Activated naive CD4-positive, alpha-beta T cell treated with anti-CD3 and anti-CD28 coated beads, Interleukin-2, amount 50 U/mL, for 24 hours (primary cell): ENCODE data around the gene TECTB.

ENCODE experiments used
- H3K27ac Mint-ChIP-seq: one replicate; pipeline ENCODE4 v1.8.0; 2021; ENCODE audit warnings: mild to moderate bottlenecking, mixed read lengths
- H3K27me3 Mint-ChIP-seq: one replicate; pipeline ENCODE4 v1.8.0; 2021; ENCODE audit warnings: mixed read lengths
- H3K36me3 Mint-ChIP-seq: one replicate; pipeline ENCODE4 v1.8.0; 2021; ENCODE audit warnings: mixed read lengths
- H3K4me1 Mint-ChIP-seq: one replicate; pipeline ENCODE4 v1.8.0; 2021; ENCODE audit warnings: mixed read lengths
- H3K4me3 Mint-ChIP-seq: one replicate; pipeline ENCODE4 v1.8.0; 2021; ENCODE audit warnings: mild to moderate bottlenecking, mixed read lengths
- H3K9me3 Mint-ChIP-seq: one replicate; pipeline ENCODE4 v1.8.0; 2021; ENCODE audit warnings: mixed read lengths

TECTB gene

DNA sequence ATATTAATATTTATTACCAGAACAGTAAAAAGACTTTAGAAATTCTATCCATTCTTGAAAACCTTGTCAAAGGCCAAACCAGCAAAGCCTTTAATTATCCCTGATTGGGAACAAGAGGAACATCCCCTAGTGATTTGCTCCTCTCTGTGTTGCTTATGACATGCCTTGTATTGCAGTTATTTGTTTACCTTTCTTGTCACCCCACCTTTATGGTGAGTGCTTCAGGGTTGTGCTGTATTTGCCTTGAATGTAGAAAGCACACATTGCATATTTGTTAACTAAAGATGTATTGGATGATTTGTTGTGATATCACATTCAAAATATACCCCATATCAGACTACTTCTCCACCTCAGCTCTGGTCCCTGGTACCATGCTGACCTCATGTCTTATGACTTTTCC is 23.5 kb upstream of the TECTB start:
- no peak overlapping the region for H3K4me3 Mint-ChIP-seq
- H3K36me3 Mint-ChIP-seq: no peaks in the 10 kb centered on the region
- H3K27me3 Mint-ChIP-seq: peaks cover 6% of the 10 kb centered on the region
- no peaks in the 10 kb centered on the region for H3K4me1 Mint-ChIP-seq
- H3K27ac Mint-ChIP-seq: no peak overlapping the region
- no peaks in the 10 kb centered on the region for H3K9me3 Mint-ChIP-seq

DNA sequence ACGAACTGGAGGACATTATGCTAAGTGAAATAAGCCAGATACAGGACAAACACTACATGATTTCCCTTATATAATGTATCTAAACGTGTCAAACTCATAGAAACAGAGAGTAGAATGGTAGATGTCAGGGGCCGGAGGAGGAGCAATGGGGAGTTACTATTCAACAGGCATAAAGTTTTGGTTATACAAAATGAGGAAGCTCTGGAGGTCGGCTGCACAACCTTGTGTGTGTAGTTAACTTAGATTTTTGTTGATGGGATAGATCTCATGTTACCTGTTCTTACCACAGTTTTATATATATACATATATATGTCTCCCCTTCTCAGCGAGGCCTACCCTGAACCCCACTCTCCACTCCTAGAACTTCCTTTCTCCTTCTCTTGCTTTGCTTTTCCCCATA is 22.4 kb upstream of the TECTB start:
- H3K9me3 Mint-ChIP-seq: no peaks in the 10 kb centered on the region
- no peaks in the 10 kb centered on the region for H3K36me3 Mint-ChIP-seq
- H3K27ac Mint-ChIP-seq: no peak overlapping the region
- H3K27me3 Mint-ChIP-seq: peaks cover 6% of the 10 kb centered on the region
- H3K4me3 Mint-ChIP-seq: no peak overlapping the region
- H3K4me1 Mint-ChIP-seq: no peaks in the 10 kb centered on the region

DNA sequence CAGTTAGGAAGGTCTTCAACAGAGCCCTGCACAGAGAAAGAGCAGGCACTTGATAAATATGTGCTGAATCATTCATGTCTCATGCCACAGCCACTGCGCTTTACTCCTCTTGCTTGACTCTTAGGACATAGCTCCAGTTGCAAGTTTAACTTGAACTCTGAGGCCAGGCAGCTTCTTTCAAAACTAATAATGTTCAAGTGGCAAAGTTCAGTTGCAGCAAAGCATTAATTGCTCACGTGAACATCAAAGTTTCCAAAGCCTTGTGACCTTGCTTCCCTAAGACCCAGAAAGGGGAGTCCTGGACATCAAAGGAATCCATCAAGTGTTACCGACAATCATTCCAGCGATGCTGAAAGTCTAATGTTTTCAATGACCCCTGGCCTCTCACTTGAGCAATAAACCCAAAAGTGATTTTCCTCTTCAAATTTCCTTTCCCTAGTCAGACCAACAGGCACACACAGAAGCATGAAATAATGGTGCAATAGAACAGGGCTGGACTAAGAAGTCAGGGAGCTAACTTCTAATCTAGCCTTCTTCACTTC is 21.8 kb upstream of the TECTB start:
- Mint-ChIP-seq H3K27ac (no peak overlapping the region), H3K9me3 (no peaks in the 10 kb centered on the region), H3K4me1 (no peaks in the 10 kb centered on the region), H3K36me3 (no peaks in the 10 kb centered on the region), H3K27me3 (peaks cover 6% of the 10 kb centered on the region), H3K4me3 (no peak overlapping the region)

DNA sequence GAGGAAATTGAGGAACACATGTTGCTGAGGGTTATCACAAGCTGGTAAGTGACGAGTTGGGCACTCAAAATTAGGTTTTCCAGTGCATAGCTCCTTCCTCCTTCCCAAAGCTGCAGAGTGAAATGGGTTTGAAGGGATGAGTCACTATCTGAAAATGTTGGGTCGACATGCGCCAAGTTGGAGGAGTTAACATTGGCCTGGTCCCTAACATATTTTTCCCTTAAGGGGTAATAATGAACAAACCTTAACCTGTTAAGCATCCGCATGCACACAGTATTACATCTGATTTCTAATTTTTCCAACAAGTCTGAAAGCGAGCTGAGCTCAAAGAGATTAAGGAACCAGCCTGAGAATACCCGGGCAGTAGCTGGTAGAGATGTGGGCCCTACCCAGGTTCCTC is 20.7 kb upstream of the TECTB start:
- H3K4me1 Mint-ChIP-seq: no peaks in the 10 kb centered on the region
- peaks cover 3% of the 10 kb centered on the region for H3K27me3 Mint-ChIP-seq
- H3K36me3 Mint-ChIP-seq: no peaks in the 10 kb centered on the region
- H3K4me3 Mint-ChIP-seq: no peak overlapping the region
- H3K9me3 Mint-ChIP-seq: no peaks in the 10 kb centered on the region
- no peak overlapping the region for H3K27ac Mint-ChIP-seq

DNA sequence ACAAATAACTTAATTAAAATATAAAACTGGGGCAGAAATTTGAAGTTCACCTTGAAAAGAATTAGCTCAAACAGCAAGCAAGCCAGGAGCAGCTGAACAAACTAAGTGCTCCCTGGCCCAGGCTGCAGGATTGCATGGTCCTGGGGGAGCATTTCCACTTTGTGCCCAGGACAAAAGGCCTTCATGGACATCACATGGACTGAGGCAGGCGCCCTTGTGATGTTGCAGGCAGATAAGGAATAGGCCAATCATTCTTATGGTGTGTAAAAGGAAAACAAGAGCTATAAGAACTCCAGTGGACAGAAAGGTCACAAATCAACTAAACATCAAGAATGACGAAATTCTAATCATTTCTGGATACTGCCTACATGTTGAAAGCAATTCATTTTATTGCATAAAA is 17.5 kb upstream of the TECTB start:
- Mint-ChIP-seq H3K9me3 (no peaks in the 10 kb centered on the region), H3K4me1 (no peaks in the 10 kb centered on the region), H3K27me3 (peaks cover 5% of the 10 kb centered on the region)

DNA sequence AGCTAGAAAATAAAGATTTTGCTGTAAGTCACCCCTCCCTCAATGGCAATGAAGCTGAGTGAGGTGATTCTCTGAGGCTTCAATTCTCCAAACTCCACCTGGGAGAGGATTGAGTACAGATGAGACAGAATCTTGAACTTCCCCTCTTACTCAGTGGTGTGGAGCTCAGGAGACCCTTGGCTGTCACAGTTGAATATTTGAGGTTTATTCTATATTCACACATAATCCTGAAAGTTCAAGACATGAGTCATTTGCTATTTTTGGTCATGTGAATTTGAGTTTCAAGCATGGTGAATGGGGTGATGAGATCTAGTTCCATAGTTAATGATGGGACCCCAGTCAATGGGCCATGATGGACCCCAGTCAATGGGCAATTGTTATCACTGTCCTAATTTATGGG is 13.9 kb upstream of the TECTB start:
- H3K4me1 Mint-ChIP-seq: no peaks in the 10 kb centered on the region
- no peaks in the 10 kb centered on the region for H3K9me3 Mint-ChIP-seq
- no peak overlapping the region for H3K4me3 Mint-ChIP-seq
- peaks cover 5% of the 10 kb centered on the region for H3K27me3 Mint-ChIP-seq
- H3K27ac Mint-ChIP-seq: no peak overlapping the region
- no peaks in the 10 kb centered on the region for H3K36me3 Mint-ChIP-seq

More for the DNA sequence above, 17.5 kb upstream of the TECTB start:
- no peak overlapping the region for H3K27ac Mint-ChIP-seq
- no peak overlapping the region for H3K4me3 Mint-ChIP-seq
- no peaks in the 10 kb centered on the region for H3K36me3 Mint-ChIP-seq

DNA sequence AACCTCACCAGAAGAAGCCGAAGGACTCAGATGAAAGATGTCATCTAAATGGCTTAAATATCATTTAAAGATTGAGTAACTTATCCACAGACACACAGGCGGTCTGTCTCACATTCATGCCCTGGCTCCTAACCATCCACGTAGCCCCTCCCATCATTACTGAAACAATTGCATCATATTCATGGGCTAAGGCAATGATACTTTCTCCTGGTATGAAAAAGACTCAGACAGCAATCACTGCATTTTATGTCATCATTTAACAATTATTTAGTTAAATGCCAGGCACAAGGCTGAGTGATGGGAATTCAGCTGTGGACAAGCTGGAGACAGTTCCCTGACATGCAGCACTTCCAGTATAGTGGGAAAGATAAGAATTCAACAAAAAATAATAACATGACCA is 11.2 kb upstream of the TECTB start:
- Mint-ChIP-seq H3K36me3 (no peaks in the 10 kb centered on the region), H3K27ac (no peak overlapping the region), H3K27me3 (peaks cover 5% of the 10 kb centered on the region), H3K4me3 (no peak overlapping the region), H3K4me1 (no peaks in the 10 kb centered on the region), H3K9me3 (no peaks in the 10 kb centered on the region)

DNA sequence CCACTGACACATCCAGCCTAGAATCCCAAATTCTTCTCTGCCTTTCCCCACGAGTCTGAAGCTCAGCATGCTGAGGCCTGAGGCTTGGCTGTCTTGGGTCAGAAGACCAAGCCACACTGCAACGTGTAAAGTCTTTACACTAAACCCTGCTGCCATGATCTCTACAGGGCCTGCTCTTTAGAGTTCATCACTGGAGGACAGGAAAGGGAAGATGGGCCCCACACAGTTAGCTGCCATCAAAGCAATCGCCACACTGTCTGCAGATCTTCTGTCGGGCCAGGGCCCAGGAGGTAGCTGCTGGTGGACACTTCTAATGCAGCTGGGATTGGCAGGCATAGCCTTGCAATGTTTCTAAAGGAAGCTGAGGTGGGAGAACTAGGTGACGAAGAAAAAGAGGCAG is 8.4 kb upstream of the TECTB start:
- H3K9me3 Mint-ChIP-seq: no peaks in the 10 kb centered on the region
- no peaks in the 10 kb centered on the region for H3K4me1 Mint-ChIP-seq
- no peaks in the 10 kb centered on the region for H3K27me3 Mint-ChIP-seq
- H3K36me3 Mint-ChIP-seq: no peaks in the 10 kb centered on the region
- H3K27ac Mint-ChIP-seq: no peak overlapping the region
- no peak overlapping the region for H3K4me3 Mint-ChIP-seq

DNA sequence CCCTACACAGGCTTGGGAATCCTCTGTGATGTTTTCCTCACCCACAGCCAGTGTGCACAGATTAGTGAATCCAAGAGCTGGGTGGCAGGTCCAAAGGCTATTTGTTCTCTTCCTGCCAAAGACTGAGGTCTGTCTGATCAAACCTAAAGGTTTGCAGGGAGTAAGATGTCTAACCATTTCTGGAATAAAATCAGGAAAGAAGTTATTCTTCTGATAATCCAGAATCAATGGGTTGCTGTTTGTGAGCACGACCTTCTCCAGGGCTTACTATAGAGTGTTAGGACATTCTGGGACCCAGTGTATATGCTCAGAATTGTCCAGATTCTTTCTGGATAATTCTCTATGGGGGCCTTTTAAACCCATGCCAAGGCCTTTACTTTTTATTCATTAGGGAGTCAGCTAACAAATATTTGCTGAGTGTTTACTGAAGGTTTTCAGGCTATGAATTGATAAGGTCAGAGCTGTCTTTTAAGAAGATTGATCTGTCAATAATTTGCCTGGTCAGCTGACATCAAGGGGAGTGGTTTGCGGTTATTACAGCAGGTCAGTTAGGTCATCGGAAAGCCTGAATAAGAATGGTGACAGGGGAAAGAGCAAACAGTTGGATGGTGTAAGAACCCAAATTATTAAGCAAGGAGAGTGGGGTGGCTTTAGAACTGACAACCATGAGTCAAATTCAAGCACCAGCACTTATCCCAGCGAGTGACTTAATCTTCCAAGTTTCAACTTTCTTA is 7.5 kb upstream of the TECTB start:
- Mint-ChIP-seq H3K36me3 (no peaks in the 10 kb centered on the region), H3K4me3 (no peak overlapping the region)

DNA sequence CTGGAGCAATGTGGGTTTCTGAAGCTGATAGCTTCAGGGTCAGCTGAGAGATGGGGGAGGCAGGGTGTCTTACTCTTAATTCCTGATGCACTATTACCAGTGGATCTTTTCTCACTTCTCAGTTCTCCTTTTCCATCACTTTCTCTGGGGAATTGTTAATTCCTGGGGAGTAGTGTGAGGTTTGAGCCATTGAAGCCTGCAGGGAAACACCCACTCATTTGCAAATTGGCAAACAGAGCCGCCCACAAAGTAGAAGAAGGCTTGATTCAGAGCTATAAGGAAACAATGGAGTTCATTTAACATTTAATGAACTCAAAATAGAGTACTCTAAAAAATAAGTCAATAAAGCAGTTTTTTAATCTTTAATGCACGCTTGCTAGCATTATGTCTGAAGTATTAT is 4.3 kb upstream of the TECTB start:
- Mint-ChIP-seq H3K4me1 (no peaks in the 10 kb centered on the region), H3K27me3 (peaks cover 4% of the 10 kb centered on the region), H3K27ac (no peak overlapping the region), H3K4me3 (no peak overlapping the region), H3K36me3 (no peaks in the 10 kb centered on the region), H3K9me3 (no peaks in the 10 kb centered on the region)

More for the DNA sequence above, 7.5 kb upstream of the TECTB start:
- H3K4me1 Mint-ChIP-seq: no peaks in the 10 kb centered on the region
- no peak overlapping the region for H3K27ac Mint-ChIP-seq
- H3K27me3 Mint-ChIP-seq: no peaks in the 10 kb centered on the region
- no peaks in the 10 kb centered on the region for H3K9me3 Mint-ChIP-seq

DNA sequence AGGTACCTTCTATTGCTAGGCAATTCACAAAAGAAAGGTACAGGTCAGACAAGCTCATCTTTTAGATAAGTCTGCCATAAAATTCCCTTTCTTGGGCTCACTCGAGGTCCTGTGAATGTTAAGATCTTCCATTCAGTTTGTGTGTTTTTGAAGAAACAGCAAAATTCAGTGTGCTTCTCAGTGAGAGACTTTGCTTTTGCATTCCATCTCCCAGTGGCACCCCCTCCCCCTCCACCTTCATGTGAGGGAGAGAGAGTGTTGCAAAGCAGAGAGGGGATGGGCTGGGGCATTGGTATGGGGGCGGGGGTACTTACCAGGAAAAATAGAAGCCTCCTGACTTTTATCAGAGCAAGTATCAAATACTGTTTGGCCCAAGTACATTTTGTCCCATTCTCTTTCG is 3.8 kb upstream of the TECTB start:
- H3K27me3 Mint-ChIP-seq: peaks cover 4% of the 10 kb centered on the region
- no peak overlapping the region for H3K4me3 Mint-ChIP-seq
- H3K9me3 Mint-ChIP-seq: no peaks in the 10 kb centered on the region
- no peak overlapping the region for H3K27ac Mint-ChIP-seq
- no peaks in the 10 kb centered on the region for H3K36me3 Mint-ChIP-seq
- H3K4me1 Mint-ChIP-seq: no peaks in the 10 kb centered on the region

DNA sequence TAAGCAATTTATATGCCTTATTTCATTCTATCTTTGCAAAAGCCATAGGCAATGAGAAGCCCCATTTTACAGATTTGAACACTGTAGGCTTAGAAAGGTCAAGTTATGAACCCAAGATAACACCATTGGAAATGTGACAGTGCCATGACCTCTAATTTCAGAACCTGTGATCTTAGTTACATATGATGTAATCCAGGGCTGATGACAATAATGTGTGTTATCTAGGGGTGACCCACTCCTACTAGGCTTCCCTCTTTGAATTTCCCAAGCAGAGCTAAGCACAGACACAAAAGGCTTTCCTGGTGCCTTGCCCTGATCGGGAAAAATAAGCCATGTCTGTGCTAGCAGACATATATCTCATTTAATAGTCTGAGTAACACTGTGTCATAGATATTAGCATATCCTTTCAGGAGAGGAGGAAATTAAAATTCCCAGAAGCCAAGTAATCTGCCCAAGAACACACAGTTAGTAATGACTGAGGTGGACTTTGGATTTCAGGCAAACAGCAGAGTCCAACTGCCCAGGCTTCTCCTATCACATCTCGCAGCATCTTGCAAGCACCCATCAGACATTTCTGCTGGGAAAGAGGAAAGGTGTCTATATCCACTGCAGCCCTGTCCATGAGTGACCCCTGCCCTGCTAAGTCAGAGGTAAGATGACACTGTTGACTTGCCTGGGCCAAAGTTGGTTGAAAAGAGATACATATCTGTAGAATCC is 2.8 kb upstream of the TECTB start:
- Mint-ChIP-seq H3K27ac (no peak overlapping the region), H3K9me3 (no peaks in the 10 kb centered on the region), H3K4me1 (no peaks in the 10 kb centered on the region), H3K4me3 (no peak overlapping the region), H3K36me3 (no peaks in the 10 kb centered on the region), H3K27me3 (peaks cover 6% of the 10 kb centered on the region)

DNA sequence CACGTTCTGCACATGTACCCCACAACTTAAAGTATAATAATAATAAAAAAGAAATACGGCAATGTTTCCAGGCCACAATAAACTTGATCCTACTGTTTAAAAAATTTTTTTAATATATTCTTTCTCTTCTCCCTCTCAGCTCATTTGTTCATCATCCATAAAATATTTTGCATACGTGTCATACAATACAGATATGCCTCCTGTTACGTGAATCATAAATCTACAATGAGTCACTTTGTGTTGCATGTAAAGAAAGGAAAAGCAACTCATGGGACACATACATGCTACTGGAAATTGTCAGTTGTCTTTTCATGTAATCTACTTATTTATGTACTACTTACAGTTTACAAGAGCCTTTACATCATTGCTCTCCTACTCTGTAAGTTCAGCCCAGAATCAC is 1.1 kb upstream of the TECTB start:
- H3K27me3 Mint-ChIP-seq: peaks cover 6% of the 10 kb centered on the region
- no peak overlapping the region for H3K4me3 Mint-ChIP-seq
- no peaks in the 10 kb centered on the region for H3K9me3 Mint-ChIP-seq
- no peak overlapping the region for H3K27ac Mint-ChIP-seq
- no peaks in the 10 kb centered on the region for H3K36me3 Mint-ChIP-seq
- H3K4me1 Mint-ChIP-seq: no peaks in the 10 kb centered on the region

DNA sequence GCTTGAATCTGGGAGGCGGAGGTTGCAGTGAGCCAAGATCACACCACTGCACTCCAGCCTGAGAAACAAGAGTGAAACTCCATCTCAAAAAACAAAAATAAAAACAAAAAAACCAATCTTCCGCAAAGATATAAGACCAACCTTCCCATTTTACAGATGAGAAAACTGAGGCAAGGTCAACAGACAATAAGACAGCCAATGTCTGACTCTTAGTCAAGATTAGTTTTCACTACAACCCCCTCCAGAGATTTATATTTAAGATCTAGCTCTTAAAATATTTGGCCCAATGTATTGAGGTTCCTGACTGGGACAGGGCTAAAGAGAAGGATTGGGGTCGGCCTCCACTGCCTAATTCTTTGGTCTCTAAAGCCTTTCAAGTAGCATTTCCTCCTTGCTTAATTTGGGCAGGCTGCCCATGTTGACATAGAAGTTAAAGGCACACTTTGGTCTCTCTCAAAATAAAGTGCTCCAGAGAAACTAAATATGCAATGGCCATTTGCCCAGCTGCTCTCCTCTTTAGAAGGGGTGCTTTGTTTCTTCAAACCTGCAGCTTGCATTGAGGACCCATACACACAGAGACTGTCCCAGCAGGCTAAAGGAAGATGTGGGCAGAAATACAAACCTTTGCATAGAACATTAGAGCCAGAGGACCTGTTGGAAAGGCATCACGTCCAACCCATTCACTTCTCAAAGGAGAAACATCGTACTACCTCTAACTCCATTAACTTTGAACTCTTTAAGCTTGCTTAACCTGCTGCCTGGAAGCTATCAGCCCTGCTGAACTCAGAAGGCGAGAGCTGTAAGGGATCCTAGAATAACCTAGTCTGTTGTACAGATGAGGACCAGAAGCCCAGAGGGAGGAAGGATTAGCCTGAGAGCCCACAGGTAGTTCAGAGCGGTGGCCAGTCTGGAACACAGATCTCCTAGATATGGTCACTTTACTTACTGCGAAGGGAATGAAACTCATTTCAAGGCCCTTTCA is 3.9 kb downstream of the TECTB start:
- Mint-ChIP-seq H3K4me3 (no peak overlapping the region), H3K27ac (no peak overlapping the region), H3K4me1 (no peaks in the 10 kb centered on the region), H3K9me3 (no peaks in the 10 kb centered on the region), H3K27me3 (peaks cover 6% of the 10 kb centered on the region), H3K36me3 (no peaks in the 10 kb centered on the region)

DNA sequence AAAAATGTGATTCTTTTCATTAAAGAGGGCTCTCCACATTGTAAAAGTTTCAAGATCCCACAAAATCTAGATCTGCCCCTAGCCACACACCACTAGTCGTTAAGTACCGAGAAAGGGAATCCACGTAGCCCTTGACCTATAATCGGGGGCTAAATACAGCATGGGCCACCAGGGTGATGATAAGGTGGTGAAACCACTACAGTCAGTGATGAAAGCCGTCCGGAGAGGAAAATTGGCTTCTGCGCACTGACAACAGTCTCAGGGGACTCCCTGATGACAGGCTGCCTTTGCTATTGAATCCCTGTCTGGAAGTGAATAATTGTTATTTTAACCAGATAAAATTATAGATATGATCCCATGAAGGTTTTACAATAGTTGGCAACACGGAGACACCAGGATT is 4.6 kb downstream of the TECTB start:
- H3K4me3 Mint-ChIP-seq: no peak overlapping the region
- no peaks in the 10 kb centered on the region for H3K36me3 Mint-ChIP-seq
- no peaks in the 10 kb centered on the region for H3K4me1 Mint-ChIP-seq
- no peaks in the 10 kb centered on the region for H3K9me3 Mint-ChIP-seq
- peaks cover 2% of the 10 kb centered on the region for H3K27me3 Mint-ChIP-seq
- H3K27ac Mint-ChIP-seq: no peak overlapping the region
